H1 (cell line): ENCODE results near the gene RIMS1. TPM values are rescaled to one million over a fixed set of nuclear protein-coding genes. Genes with fewer than 3 reads are reported as not detected.

Source experiments
- ATF2 ChIP-seq: IDR thresholded peaks from 2 replicates; pipeline ENCODE4 v1.6.1; 2012; ENCODE audit warnings: low read length, inconsistent platforms
- CHD7 ChIP-seq: fragments of 300-600 bp; sonication (generic); IDR thresholded peaks from 2 replicates; pipeline ENCODE4 v1.7.1; 2012; ENCODE audit warnings: low read length, moderate library complexity, mild to moderate bottlenecking, inconsistent platforms; ENCODE audit not compliant: insufficient replicate concordance
- CREB1 ChIP-seq: IDR thresholded peaks from 2 replicates; pipeline ENCODE4 v1.6.1; 2012; ENCODE audit warnings: inconsistent platforms
- CTBP2 ChIP-seq: IDR thresholded peaks from 2 replicates; pipeline ENCODE4 v1.7.0; 2011; ENCODE audit warnings: borderline replicate concordance, mild to moderate bottlenecking, moderate library complexity, mixed read lengths, low read length; ENCODE audit not compliant: insufficient read depth, insufficient read length
- KDM1A ChIP-seq: fragments of 200-600, 300-600 bp; sonication (generic); IDR thresholded peaks from 2 replicates; pipeline ENCODE4 v1.7.1; 2016; ENCODE audit warnings: mild to moderate bottlenecking, low read length, borderline replicate concordance
- RAD21 ChIP-seq, 2 experiments: IDR thresholded peaks in 1 of 2; conservative IDR thresholded peaks in 1 of 2; 2 replicates each; pipeline ENCODE4 v1.6.1; 2011; ENCODE audit warnings: low read depth in 2 of 2, low read length in 2 of 2, improper control_type of control experiment in 1 of 2, inconsistent platforms in 1 of 2, mild to moderate bottlenecking in 1 of 2, moderate library complexity in 1 of 2
- RXRA ChIP-seq: IDR thresholded peaks from 2 replicates; pipeline ENCODE4 v1.6.1; 2011; ENCODE audit warnings: low read depth, mild to moderate bottlenecking, low read length, moderate library complexity; ENCODE audit not compliant: insufficient read depth
- SP2 ChIP-seq: IDR thresholded peaks from 2 replicates; pipeline ENCODE4 v1.6.1; 2012; ENCODE audit warnings: mild to moderate bottlenecking, low read length, inconsistent platforms
- TAF7 ChIP-seq: optimal IDR thresholded peaks from 2 replicates; pipeline ENCODE3; 2011; ENCODE audit warnings: low read depth, mild to moderate bottlenecking, inconsistent platforms, low read length, moderate library complexity, borderline replicate concordance
- polyA plus RNA-seq, 7 experiments: library from polyadenylated mRNA; depleted of rRNA in 3 of 7; stranded (reverse) in 5 of 7; unstranded in 2 of 7; fragments of >200 nt in 5 of 7; fragments of 200-250 nt in 2 of 7; gene quantifications; 1 replicate in 5 of 7; 2 replicates in 1 of 7; 4 replicates in 1 of 7; pipeline versions ENCODE4 v1.2.1 to v1.2.3, GENCODE V29; 2011 to 2013; ENCODE audit warnings: missing spikeins in 2 of 7, mixed read lengths in 2 of 7
- total RNA-seq: library from RNA; stranded (reverse); fragmentation: NEBNext Ultra II Directional; extraction: Animal tissue kit (Norgen Biotek cat#: 25700); gene quantifications from 2 replicates; pipeline ENCODE4 v1.2.1, GENCODE V29; 2021

Gene RIMS1
- total and polyA plus RNA-seq, 2 of the 8 experiments (the other 6 are each of a cell fraction or from before 2014, with no cell fraction given): 0.63 to 2.3 TPM

GRCh38 chr6:72417759-72418158, 531.4 kb downstream of the RIMS1 start (continued):
- TF ChIP-seq CHD7 (no peak), RAD21 (IDR thresholded peaks at IDR 0.05 in 1 of 2, conservative IDR thresholded peaks at IDR 0.05 in 1 of 2; ENCODE audit: low read depth in 2 of 2, low read length in 2 of 2) (no peak), CREB1 (no peak), KDM1A (no peak), TAF7 (no peak), CTBP2 (no peak), SP2 (no peak), RXRA (no peak), ATF2 (no peak)
